TTC549 (cell line): ENCODE measurements around the gene SLC17A7.

ENCODE experiments used
- FAIRE-seq: peaks from 2 replicates; lab custom pipeline; 2012; peaks lifted over from hg19 to GRCh38; lab: Jason Lieb, UNC

The SLC17A7 gene

DNA sequence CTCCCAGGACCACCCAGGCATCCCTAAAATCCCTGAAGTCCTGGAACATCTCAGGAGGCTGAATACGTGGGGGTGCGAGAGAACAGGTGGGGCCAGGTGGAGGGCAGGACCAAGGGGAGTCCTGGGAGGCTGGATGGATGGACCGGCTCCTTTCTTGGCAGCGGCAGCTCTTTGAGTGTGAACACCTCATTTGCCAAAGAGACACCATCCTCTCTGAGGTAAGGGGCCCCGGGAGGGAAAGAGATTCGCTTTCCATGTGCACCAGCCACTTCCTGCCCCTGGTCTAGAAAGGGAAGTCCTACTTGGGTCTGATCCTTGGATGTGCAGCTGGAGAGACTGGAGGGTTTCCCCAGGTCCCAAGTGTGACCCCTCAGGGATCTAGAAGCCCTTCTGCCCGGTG lies 34.2 kb downstream of the SLC17A7 start:
- no peak for FAIRE-seq

- no peak for FAIRE-seq
These were observed 37.7 kb downstream of the SLC17A7 start for GRCh38 chr19:49403404-49404187.

- FAIRE-seq, result no peak
These were observed 41.3 kb downstream of the SLC17A7 start for GRCh38 chr19:49400029-49400428.

DNA sequence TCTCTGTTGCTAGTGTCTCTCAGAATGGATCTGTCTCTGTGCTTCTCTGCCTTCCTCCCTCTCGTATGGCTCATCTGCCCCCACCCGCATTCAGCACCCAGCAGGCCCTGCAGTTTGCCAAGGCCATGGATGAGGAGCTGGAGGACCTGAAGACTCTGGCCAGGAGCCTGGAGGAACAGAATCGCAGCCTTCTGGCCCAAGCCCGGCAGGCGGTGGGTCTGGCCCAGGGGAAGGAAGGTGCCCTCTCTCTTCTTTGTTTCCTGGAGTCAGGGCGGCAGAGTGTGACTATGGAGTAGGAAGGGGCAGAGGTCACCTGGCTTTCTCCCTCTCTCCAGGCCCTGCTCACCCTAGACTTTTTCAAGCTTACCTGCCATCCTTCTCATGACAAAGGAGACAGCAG lies 42.4 kb downstream of the SLC17A7 start:
- no peak for FAIRE-seq

DNA sequence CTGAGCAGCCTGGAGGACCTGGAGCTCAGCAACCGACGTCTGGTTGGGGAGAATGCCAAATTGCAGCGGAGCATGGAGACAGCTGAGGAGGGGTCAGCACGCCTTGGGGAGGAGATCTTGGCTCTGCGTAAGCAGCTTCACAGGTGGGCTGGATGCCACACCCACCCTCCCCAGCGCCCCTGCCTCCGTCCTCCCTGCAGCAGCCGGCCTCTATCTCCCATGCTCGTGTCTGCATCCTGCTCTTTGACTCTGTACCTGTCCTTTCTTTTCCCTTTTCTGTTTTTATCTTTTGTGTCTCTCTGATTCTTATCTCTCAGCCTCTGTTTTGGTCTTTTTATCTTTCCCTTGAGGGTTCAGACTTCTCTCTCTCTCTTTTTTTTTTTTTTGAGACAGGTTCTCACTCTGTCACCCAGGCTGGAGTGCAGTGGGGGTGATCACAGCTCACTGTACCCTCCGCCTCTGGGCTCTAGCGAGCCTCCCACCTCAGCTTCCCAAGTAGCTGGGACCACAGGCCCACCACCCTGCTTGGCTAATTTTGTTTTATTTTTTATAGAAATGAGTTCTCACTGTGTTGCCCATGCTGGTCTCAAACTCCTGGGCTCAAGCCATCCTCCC lies 43.2 kb downstream of the SLC17A7 start:
- FAIRE-seq, result no peak

GRCh38 chr19:49396738-49397505 lies 44.4 kb downstream of the SLC17A7 start:
- FAIRE-seq, result no peak

GRCh38 chr19:49395581-49396407 lies 45.5 kb downstream of the SLC17A7 start:
- FAIRE-seq, result no peak

GRCh38 chr19:49393881-49394280 lies 47.4 kb downstream of the SLC17A7 start:
- no peak for FAIRE-seq

DNA sequence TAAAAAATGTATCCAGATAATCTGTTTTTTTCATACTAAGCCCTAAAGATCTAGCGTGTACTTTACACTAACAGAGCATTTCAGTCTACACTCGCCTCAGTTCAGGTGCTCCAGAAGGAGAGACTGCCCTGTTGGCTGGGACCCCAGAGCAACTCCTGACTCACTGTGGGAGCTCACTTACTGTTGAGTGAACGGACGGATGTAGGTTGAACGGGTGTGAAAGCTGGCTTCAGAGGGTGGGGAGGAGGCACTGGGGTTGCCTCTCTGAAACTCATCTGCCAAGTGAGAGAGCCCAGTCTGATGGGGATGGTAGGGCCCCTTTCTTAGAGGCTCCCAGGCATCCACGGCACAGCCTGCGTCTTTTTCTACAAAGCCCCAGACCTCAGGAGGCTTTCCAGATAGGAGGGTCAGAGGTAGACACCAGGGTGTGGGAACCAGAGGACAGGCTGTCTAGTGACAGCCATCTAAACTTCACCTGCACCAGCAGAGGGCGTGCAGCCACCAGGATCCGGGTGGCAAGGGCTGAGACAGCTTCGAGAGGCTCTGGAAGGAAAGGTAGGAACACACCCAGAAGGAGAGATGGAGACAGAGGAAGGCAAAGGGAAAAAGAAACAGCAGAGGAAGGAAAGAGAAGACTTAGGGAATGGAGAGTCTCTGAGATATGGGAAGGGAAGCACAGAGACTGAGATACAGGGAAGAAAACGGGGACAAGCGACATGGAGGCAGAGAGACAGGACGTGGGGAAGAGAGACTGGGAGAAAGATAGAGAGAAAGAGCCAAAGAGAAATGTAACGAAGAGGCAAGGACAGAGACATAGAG lies 49.5 kb downstream of the SLC17A7 start:
- FAIRE-seq, result no peak

DNA sequence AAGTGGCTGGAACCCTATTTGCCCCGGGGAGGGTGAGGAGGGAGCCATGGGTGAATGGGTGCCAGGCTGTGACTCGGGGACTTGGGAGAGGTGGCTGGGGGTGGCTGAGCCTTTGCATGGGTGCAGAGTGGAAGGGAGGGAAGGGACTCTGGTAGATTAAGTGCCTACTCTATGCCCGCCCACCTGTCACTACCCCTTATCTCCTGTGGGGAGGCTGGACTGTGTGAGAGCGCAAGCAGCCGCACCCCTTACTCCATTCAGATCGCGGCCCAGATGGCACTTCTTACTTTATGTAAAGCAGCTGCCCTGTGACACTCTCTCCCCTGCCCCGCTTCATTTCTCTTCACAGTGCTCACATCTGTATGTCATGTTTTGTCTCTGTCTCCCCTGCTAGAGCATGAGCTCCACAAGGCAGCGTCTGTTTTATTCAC lies 50.4 kb downstream of the SLC17A7 start:
- FAIRE-seq, result no peak

GRCh38 chr19:49390131-49390928 lies 51.0 kb downstream of the SLC17A7 start:
- FAIRE-seq, result no peak

DNA sequence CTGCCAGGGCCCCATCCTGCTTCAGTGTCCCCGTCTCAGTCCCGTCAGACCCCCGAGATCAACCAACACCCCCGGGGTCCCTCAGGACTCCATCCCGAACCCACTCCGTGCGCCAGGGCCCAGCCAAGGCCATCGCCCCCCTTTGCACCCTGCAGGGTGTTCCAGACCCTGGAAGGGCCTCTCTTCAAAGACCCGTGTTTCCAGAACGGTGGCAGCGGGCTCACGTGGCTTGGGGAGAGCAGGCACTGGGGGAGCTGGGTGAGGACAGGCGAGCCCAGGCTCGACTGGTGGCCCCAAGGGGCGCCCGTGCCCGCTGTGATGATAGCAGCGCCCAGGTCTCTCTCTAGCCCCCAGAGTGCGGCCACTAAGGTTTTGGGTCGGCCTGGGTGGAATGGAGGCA lies 51.9 kb downstream of the SLC17A7 start:
- no peak for FAIRE-seq

- FAIRE-seq, result no peak
These were observed 53.4 kb downstream of the SLC17A7 start, which contains the start of gene KASH5 for GRCh38 chr19:49387936-49388372. Gene KASH5 (plus strand): TSS chr19:49388249. CDS start chr19:49390884, 2,635 bp downstream.

GRCh38 chr19:49383599-49383998 lies 57.7 kb downstream of the SLC17A7 start:
- FAIRE-seq, result no peak

DNA sequence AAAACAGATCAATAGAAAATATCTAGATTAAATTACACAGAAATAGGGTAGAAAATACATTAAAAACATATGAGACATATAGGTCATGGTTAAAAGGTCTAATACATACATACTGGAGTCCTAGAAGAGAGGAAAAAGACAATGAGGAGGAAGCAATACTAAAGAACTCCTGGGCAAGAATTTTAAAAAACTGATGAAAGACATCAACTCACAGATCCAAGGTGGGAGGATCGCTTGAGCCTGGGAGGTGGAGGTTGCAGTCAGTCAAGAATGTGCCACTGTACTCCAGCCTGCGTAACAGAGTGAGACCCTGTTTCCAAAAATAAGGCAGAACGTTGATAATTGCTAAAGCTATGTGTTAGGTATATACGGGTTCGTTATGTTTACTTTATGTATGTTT lies 58.7 kb downstream of the SLC17A7 start:
- FAIRE-seq, result no peak

GRCh38 chr19:49380391-49380790 lies 60.9 kb downstream of the SLC17A7 start:
- no peak for FAIRE-seq
